HepG2 (cell line): ENCODE measurements around the gene TRIAP1. TPM values are rescaled to one million over a fixed set of nuclear protein-coding genes. Genes with fewer than 3 reads are reported as not detected.

Source experiments
- AHR ChIP-seq: IDR thresholded peaks from 2 replicates; pipeline ENCODE4 v1.6.1; 2018; ENCODE audit warnings: missing genetic modification reagents, missing compliant biosample characterization
- CBFB ChIP-seq: sonication (generic); formaldehyde crosslinking; IDR thresholded peaks from 2 replicates; pipeline ENCODE4 v1.4.0; 2020; ENCODE audit warnings: missing genetic modification reagents
- DBP ChIP-seq: sonication (generic); formaldehyde crosslinking; IDR thresholded peaks from 2 replicates; pipeline ENCODE4 v1.4.0; 2020; ENCODE audit warnings: missing genetic modification reagents; ENCODE audit errors: not compliant biosample characterization
- FOXJ3 ChIP-seq: sonication (generic); formaldehyde crosslinking; IDR thresholded peaks from 2 replicates; pipeline ENCODE4 v1.4.0; 2020; ENCODE audit warnings: missing genetic modification reagents, mild to moderate bottlenecking, borderline replicate concordance
- IRF2 ChIP-seq: IDR thresholded peaks from 2 replicates; pipeline ENCODE4 v1.6.1; 2018; ENCODE audit warnings: missing genetic modification reagents, missing compliant biosample characterization
- KAT8 ChIP-seq: IDR thresholded peaks from 2 replicates; pipeline ENCODE4 v1.6.1; 2016; ENCODE audit warnings: missing genetic modification reagents, missing compliant biosample characterization
- KDM3A ChIP-seq: IDR thresholded peaks from 2 replicates; pipeline ENCODE4 v1.6.1; 2018; ENCODE audit warnings: low read depth, missing compliant biosample characterization
- KLF11 ChIP-seq: IDR thresholded peaks from 2 replicates; pipeline ENCODE4 v1.6.1; 2016; ENCODE audit warnings: missing compliant biosample characterization
- KMT2B ChIP-seq: IDR thresholded peaks from 2 replicates; pipeline ENCODE4 v1.6.1; 2016; ENCODE audit warnings: missing genetic modification reagents, missing compliant biosample characterization
- MAZ ChIP-seq, 2 experiments: sonication (generic) in 1 of 2; formaldehyde crosslinking in 1 of 2; IDR thresholded peaks; 2 replicates each; pipeline versions ENCODE4 v1.5.0 to v1.6.1; 2012 to 2020; ENCODE audit warnings: low read depth in 2 of 2, mild to moderate bottlenecking in 2 of 2, borderline replicate concordance in 1 of 2, improper control_type of control experiment in 1 of 2, low read length in 1 of 2, missing genetic modification reagents in 1 of 2, moderate library complexity in 1 of 2
- NFYC ChIP-seq: IDR thresholded peaks from 2 replicates; pipeline ENCODE4 v1.6.1; 2016; ENCODE audit warnings: missing genetic modification reagents, missing compliant biosample characterization
- NR2C2 ChIP-seq: sonication (generic); formaldehyde crosslinking; IDR thresholded peaks from 2 replicates; pipeline ENCODE4 v1.4.0; 2020; ENCODE audit warnings: missing genetic modification reagents, mild to moderate bottlenecking, moderate library complexity, borderline replicate concordance
- RBM39 ChIP-seq: fragments of 200-400 bp; formaldehyde crosslinking; IDR thresholded peaks from one replicate; pipeline ENCODE4 v1.6.1; 2018; ENCODE audit warnings: antibody characterized with exemption, mild to moderate bottlenecking, low read depth, low read length; ENCODE audit not compliant: poor library complexity, severe bottlenecking
- TARDBP ChIP-seq: sonication (generic); formaldehyde crosslinking; IDR thresholded peaks from 2 replicates; pipeline ENCODE4 v1.8.0; 2022; ENCODE audit warnings: mild to moderate bottlenecking, missing genetic modification reagents
- TBX2 ChIP-seq: sonication (generic); formaldehyde crosslinking; IDR thresholded peaks from 2 replicates; pipeline ENCODE4 v1.5.0; 2020; ENCODE audit warnings: missing genetic modification reagents, mild to moderate bottlenecking, borderline replicate concordance
- ZBTB39 ChIP-seq: sonication (generic); formaldehyde crosslinking; IDR thresholded peaks from 2 replicates; pipeline ENCODE4 v1.5.0; 2020; ENCODE audit warnings: missing genetic modification reagents
- ZFP41 ChIP-seq: sonication (generic); formaldehyde crosslinking; IDR thresholded peaks from 2 replicates; pipeline ENCODE4 v1.4.0; 2020; ENCODE audit warnings: mild to moderate bottlenecking, missing genetic modification reagents, borderline replicate concordance
- ZFX ChIP-seq: sonication (generic); formaldehyde crosslinking; IDR thresholded peaks from 2 replicates; pipeline ENCODE4 v1.4.0; 2020; ENCODE audit warnings: mild to moderate bottlenecking, low read depth, missing genetic modification reagents, moderate library complexity
- ZNF143 ChIP-seq: sonication (generic); formaldehyde crosslinking; IDR thresholded peaks from 2 replicates; pipeline ENCODE4 v1.4.0; 2020; ENCODE audit warnings: missing genetic modification reagents
- ZNF232 ChIP-seq: sonication (generic); formaldehyde crosslinking; IDR thresholded peaks from 2 replicates; pipeline ENCODE4 v1.4.0; 2020; ENCODE audit warnings: missing genetic modification reagents, borderline replicate concordance
- ZNF281 ChIP-seq: sonication (generic); formaldehyde crosslinking; IDR thresholded peaks from 2 replicates; pipeline ENCODE4 v1.4.0; 2020; ENCODE audit warnings: missing genetic modification reagents, borderline replicate concordance
- ZNF335 ChIP-seq: sonication (generic); formaldehyde crosslinking; IDR thresholded peaks from 2 replicates; pipeline ENCODE4 v1.4.0; 2020; ENCODE audit warnings: missing genetic modification reagents
- ZNF383 ChIP-seq: sonication (generic); formaldehyde crosslinking; IDR thresholded peaks from 2 replicates; pipeline ENCODE4 v1.4.0; 2020; ENCODE audit warnings: missing genetic modification reagents, mild to moderate bottlenecking, borderline replicate concordance
- polyA plus RNA-seq, 8 experiments: library from polyadenylated mRNA; depleted of rRNA in 3 of 8; stranded (reverse) in 7 of 8; unstranded in 1 of 8; fragments of >200 nt; fragmentation: Illumina TruSeq in 4 of 8; extraction: Trizol in 4 of 8; gene quantifications; 2 replicates each; pipeline versions ENCODE4 v1.2.1 to v1.2.3, GENCODE V29; 2011 to 2016; ENCODE audit warnings: low read depth in 4 of 8, missing spikeins in 1 of 8, mixed read lengths in 1 of 8; ENCODE audit not compliant: insufficient read depth in 1 of 8
- total RNA-seq, 5 experiments: library from RNA; depleted of rRNA; stranded (reverse); fragments of >200 nt; fragmentation: Illumina TruSeq; extraction: Trizol; gene quantifications; 2 replicates each; pipeline ENCODE4 v1.2.3, GENCODE V29; 2016; ENCODE audit warnings: low read depth in 1 of 5

TRIAP1 gene
- total and polyA plus RNA-seq, 2 of the 13 experiments (the other 11 are each of a cell fraction or from before 2014, with no cell fraction given) = 55.0 to 117 TPM

- TF ChIP-seq KAT8 (CRISPR knock-in tag) (peak; percentile 92), ZFX (CRISPR knock-in tag) (peak; percentile 96), ZFP41 (CRISPR knock-in tag) (0 out of 2 replicates have a peak, but pooled peaks have one; percentile 21), RBM39 (peak; percentile 40), ZBTB39 (CRISPR knock-in tag) (no peak), KDM3A (CRISPR knock-in tag) (peak; percentile 67; the same call in 1 of the 2 replicates), ZNF383 (CRISPR knock-in tag) (no peak), TBX2 (CRISPR knock-in tag) (peak; percentile 75), AHR (peak; percentile 61; the same call in 1 of the 2 replicates), ZNF335 (CRISPR knock-in tag) (peak; percentile 78; the same call in 1 of the 2 replicates), ZNF143 (CRISPR knock-in tag) (peak; percentile 46; the same call in 1 of the 2 replicates), CBFB (CRISPR knock-in tag) (0 out of 2 replicates have a peak, but pooled peaks have one; percentile 42), MAZ (IDR thresholded peaks at IDR 0.05; ENCODE audit: borderline replicate concordance, low read depth, low read length) (no peak), MAZ (CRISPR knock-in tag; IDR thresholded peaks at IDR 0.05; ENCODE audit: low read depth) (no peak), TARDBP (CRISPR knock-in tag) (0 out of 2 replicates have a peak, but pooled peaks have one; percentile 47), FOXJ3 (CRISPR knock-in tag) (peak; percentile 40; the same call in 1 of the 2 replicates), KLF11 (CRISPR knock-in tag) (0 out of 2 replicates have a peak, but pooled peaks have one; percentile 19), KMT2B (CRISPR knock-in tag) (peak; percentile 82), NFYC (CRISPR knock-in tag) (peak; percentile 74), DBP (no peak), NR2C2 (peak; percentile 91), ZNF281 (CRISPR knock-in tag) (0 out of 2 replicates have a peak, but pooled peaks have one; percentile 13), IRF2 (CRISPR knock-in tag) (0 out of 2 replicates have a peak, but pooled peaks have one; percentile 11), ZNF232 (CRISPR knock-in tag) (0 out of 2 replicates have a peak, but pooled peaks have one; percentile 35)
These were observed 8.3 kb downstream of the TRIAP1 start, which contains the start of gene COX6A1 (continued) for GRCh38 chr12:120437735-120438494.
